RWPE1 (cell line): ENCODE data around the gene ANTXR1.

Experiments
- CTCF ChIA-PET: fragments of 350-600 bp; sonication (Branson Sonifier 250); formaldehyde crosslinking; extraction: SDS; loops from one replicate; lab custom pipeline; 2021; lab: Yijun Ruan, JAX
- POLR2A ChIA-PET: fragments of 400-600 bp; formaldehyde crosslinking; extraction: SDS; loops from one replicate; lab custom pipeline; 2020; ENCODE audit warnings: antibody characterized with exemption; ENCODE audit not compliant: low non-redundant PET; lab: Yijun Ruan, JAX
- DNase-seq: peaks from one replicate; pipeline ENCODE4 v3.0.0; 2012; ENCODE audit warnings: low spot score
- H3K27ac ChIP-seq: fragments of 450-650 bp; 2 replicates; pipeline ENCODE4 v1.5.1; 2017
- CTCF ChIP-seq: fragments of 450-650 bp; conservative IDR thresholded peaks from 2 replicates; pipeline ENCODE4 v1.5.1; 2017; ENCODE audit warnings: low read depth, mild to moderate bottlenecking

Gene ANTXR1

DNA sequence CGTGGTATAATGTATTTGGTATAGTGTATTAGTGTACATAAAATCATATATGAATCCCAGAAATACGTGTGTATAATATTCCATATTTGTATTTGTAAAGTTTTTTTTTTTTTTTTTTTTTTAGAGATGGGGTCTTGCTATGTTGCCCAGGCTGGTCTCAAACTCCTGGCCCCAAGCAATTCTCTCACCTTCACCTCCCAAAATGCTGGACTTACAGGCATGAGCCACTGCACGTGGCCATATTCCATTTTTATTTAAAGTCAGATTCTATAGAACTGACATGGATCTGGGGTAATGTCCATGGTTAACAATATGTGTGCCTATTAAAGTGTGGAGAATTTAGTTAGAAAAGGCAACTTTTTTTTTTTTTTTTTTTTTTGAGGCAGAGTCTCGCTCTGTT, 71.5 kb downstream of the ANTXR1 start:
- ChIA-PET POLR2A (no interaction called here), CTCF (no interaction called here)
- H3K27ac ChIP-seq = no peak overlapping the region
- TF ChIP-seq CTCF = no peak
- no peak for DNase-seq

DNA sequence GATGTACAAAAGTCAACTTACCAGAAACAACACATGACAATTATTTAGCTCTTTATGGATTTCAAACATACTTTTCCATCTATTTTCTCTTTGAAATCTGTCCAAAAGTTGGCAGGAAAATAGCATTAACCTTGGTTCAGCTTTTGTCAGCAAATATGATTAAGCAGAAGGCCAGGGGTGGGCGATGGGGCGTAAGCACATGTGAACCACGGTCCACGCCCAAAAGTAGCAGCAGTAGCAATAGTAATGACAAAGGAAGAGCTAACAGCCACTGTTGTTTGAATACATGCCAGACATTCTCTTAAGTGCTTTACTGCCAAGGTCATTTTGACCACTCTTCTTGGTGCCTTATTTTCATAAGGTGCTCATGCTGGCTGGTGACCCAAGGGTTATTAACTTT, 73.5 kb downstream of the ANTXR1 start:
- no peak for DNase-seq
- H3K27ac ChIP-seq = no peak overlapping the region
- ChIA-PET POLR2A (no interaction called here), CTCF (no interaction called here)
- no peak for TF ChIP-seq CTCF

DNA sequence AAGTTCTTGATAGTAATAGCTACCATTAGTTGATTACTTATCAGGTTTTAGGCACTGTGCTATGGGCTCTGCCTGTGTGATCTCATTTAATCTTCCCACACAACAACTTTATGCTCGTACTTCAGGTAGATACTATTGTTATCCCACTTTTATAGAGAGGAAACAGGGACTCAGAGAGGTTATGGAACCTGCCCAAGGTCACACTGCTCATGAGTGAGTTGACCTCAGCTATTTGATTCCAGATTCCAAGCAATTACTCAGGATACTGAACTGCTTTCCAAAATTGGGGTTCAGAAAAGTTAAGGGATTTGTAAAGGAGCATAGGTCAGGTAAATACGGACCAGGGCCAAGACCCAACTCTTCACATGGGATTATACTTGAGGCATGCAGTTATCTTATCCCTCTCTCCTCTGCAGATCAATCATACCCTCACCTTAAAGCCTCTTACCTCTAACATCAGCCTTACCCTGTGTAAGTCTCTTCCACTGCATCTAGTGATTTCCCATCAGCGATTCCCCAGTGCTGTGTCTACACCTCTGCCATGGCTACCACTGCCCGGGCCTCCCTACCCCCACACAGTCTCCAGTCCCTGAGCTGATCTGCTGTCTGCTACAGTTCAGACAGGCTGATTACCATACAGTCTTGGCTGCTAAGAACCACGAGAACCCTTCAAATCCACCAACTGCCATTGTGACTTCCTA, 74.4 kb downstream of the ANTXR1 start:
- CTCF ChIA-PET = no interaction called here
- H3K27ac ChIP-seq = no peak overlapping the region
- no peak for TF ChIP-seq CTCF
- POLR2A ChIA-PET = no interaction called here
- no peak for DNase-seq

DNA sequence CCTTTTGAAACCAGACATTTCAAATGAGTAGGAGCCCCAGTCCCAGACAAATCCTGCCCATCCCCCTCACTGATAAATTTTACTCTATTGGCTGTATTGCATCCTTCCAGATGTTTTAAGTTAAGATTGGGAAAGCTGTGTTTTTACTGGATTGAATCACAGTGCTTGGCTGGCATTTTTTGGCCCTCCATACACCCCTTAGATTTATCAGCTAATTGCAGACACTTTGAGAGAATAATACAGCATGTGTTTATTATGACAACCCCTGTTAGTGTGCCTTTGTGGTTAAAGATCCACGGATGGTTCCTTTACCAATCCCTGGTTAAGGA, 74.9 kb downstream of the ANTXR1 start:
- ChIA-PET CTCF (no interaction called here), POLR2A (no interaction called here)
- no peak overlapping the region for H3K27ac ChIP-seq
- no peak for DNase-seq
- TF ChIP-seq CTCF = no peak

- TF ChIP-seq CTCF = no peak
- CTCF ChIA-PET = no interaction called here
- H3K27ac ChIP-seq = no peak overlapping the region
- no peak for DNase-seq
- POLR2A ChIA-PET = no interaction called here
These were observed 75.5 kb downstream of the ANTXR1 start for GRCh38 chr2:69088466-69088865.

- POLR2A ChIA-PET = no interaction called here
- CTCF ChIA-PET = no interaction called here
- no peak for TF ChIP-seq CTCF
- no peak overlapping the region for H3K27ac ChIP-seq
- no peak for DNase-seq
These were observed 76.3 kb downstream of the ANTXR1 start for GRCh38 chr2:69089266-69089665.
